HG02623 (cell line): Measurements from ENCODE around the gene FMNL3.
"Not testable (repeated sequence)": the region's sequence is repeated elsewhere in the genome, so short reads cannot be mapped to it uniquely, and the experiment has no call there.

ENCODE experiments used
- ATAC-seq: cut with Tn5 transposase; IDR thresholded peaks from one replicate; pipeline ENCODE4 v1.9.1; 2021; ENCODE audit warnings: moderate library complexity; ENCODE audit not compliant: unreplicated experiment

FMNL3 gene, protein sequence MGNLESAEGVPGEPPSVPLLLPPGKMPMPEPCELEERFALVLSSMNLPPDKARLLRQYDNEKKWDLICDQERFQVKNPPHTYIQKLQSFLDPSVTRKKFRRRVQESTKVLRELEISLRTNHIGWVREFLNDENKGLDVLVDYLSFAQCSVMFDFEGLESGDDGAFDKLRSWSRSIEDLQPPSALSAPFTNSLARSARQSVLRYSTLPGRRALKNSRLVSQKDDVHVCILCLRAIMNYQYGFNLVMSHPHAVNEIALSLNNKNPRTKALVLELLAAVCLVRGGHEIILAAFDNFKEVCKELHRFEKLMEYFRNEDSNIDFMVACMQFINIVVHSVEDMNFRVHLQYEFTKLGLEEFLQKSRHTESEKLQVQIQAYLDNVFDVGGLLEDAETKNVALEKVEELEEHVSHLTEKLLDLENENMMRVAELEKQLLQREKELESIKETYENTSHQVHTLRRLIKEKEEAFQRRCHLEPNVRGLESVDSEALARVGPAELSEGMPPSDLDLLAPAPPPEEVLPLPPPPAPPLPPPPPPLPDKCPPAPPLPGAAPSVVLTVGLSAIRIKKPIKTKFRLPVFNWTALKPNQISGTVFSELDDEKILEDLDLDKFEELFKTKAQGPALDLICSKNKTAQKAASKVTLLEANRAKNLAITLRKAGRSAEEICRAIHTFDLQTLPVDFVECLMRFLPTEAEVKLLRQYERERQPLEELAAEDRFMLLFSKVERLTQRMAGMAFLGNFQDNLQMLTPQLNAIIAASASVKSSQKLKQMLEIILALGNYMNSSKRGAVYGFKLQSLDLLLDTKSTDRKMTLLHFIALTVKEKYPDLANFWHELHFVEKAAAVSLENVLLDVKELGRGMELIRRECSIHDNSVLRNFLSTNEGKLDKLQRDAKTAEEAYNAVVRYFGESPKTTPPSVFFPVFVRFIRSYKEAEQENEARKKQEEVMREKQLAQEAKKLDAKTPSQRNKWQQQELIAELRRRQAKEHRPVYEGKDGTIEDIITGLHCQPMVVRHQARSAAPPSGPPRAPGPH

DNA sequence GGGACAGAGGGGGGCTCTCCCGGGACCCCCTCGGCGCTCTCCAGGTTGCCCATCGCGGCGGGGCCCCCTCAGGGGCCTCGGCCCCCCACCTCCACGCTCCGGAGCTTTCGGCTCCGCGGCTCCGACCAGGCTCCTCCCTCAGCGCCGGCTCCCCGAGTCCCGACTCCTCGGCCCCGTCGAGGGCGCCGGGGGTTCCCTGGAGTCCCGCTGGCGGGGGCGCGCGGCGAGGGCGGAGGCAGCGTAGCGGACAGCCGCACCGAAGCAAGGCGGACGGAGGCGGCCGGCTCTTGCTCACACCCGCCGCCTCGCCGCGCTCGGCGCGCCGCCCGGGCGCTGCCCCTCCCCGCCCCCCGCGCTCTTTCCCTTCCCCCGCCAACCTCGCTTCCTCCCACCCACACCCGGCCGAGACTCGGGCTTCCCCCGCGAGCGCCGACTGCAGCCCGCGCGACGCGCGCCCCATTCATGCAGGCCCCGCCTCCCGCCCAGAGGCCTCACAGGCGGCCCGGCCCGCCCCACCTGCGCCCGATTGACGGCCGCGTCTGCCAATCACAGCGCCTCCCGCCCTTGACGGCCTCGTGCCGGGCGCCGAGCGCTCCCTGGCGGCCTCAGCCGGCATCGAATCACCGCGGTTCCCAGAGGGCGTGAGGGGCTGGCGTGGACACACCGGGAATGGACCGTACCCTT is at the start of gene FMNL3:
Gene FMNL3 (minus strand): TSS at position 278 of the 684 bp plus-strand sequence. CDS start 225 bp downstream, at position 53.
- ATAC-seq = peak; percentile 71

DNA sequence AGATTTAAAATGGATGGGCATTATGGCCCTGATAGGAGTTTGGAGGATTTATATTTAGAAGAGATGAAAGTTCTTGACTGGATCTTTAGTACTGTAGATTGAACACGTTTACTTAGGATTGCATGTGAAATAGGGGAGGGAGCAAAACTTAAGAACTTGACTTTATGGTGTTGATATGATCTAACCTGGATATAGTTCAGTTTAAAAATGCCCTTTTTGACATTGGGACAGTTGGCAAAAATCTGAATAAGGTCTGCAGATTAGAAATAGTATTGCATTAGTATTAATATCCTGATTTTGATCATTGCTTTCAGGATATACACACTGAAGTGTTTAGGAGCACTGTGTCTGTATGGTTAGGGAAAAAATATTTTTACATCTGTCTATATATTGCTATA is 43.8 kb upstream of the FMNL3 start:
- no peak for ATAC-seq

DNA sequence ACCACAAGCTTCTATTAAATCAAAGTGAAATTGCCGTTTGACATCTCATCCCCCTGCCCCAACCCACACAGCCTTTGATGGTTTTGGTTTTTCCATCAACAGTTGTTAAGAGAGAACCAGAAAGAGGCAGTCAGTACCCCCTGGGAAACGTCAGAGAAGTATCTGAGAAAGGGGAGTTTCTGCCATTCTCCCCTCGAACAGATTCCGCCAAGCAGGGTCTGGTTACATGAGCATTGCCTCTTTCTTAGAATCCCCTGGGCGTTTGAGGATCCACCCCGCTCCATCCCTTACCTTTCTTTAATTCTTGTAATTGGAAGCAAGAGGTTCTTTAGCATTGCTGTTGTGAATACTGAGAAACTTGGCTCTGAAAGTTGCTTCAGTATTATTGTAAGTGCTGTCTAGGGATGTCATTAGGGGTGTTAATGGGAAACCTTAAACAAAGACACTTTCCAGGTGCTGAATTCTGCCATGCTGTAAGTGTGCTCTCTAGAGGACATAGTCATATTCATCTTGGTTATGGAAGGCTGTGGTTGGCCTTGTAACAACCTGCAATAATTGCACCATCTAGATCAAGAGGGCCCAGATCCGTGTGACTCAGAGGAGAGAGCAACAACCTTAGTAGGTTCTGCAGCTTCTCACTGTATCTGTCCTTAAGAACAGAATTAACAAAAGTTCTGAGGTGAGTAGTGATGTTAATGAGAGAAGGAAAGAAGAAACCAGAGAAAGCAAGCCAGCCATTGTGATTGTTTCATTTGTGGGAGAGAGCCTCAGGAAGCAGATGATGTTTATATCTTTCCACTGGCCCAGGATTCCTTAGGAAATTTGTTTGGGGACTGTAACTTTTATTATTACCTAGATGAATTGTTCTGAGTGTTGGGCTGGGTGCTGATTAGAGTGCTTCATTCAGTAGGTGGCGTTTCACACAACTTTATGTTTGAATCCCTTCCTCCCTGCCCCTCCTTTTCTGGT is 43.1 kb upstream of the FMNL3 start:
- ATAC-seq = no peak

DNA sequence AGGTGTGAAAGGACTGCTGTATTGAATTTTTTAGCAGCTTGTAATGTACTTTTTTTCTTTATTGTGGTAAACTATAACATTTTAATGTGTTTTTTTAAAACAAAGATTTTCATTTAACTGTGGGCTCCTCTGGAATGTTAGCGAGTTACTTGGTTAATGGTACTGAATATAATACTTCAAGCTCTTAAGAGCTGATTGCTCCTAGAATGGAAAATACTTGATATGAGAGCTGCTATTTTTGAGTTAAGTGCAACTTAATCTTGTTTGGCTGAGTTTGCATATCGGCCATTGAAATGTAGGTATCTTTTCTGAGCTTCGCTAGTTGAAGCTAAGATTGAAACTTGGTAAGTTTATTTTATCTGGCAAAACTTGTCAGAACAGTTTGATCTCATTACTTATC is 41.6 kb upstream of the FMNL3 start:
- no peak for ATAC-seq

DNA sequence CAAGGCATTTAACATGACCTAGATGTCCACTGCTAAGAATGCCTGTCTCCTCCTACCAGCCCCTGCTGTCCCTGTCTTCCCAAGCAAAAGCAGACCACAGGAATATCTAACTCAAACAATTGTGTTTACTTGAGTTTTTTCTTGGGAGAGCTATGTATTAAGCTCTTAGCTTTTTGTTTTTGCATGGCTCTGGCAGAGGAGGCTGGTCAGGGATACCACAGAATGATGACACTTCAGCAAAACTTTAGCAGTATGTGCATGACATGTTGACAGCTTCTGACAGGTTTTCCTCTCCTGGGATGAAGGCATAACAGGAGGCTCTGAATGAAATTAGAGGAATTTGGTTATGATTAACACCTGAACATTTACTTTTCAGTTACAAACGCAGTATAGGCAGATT is 41.1 kb upstream of the FMNL3 start:
- ATAC-seq = no peak

DNA sequence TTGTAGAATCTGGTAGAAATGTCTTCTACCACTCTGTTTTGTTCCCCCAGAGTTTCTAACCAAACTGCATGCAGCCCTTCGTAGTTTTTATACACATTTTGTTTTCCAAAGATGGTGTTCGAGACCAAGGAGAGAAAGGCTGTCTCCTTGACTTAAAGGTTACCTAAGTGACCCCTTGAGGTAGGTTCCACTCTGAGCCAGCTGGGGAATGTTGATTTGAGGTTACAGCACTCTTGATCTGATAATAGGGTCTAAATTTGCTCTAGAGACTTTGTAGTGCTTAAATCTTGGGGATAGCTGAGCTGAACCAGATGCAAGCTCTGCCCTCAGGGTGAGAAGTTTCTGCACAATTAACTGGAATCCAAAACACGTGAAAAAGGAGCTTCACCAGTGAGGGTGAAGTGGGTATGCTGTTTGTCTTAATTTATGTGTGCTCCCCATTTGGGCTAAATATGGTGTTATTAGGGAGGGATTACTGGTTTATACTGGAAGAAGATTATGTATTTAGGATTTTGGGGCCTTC is 37.2 kb upstream of the FMNL3 start:
- ATAC-seq = no peak

DNA sequence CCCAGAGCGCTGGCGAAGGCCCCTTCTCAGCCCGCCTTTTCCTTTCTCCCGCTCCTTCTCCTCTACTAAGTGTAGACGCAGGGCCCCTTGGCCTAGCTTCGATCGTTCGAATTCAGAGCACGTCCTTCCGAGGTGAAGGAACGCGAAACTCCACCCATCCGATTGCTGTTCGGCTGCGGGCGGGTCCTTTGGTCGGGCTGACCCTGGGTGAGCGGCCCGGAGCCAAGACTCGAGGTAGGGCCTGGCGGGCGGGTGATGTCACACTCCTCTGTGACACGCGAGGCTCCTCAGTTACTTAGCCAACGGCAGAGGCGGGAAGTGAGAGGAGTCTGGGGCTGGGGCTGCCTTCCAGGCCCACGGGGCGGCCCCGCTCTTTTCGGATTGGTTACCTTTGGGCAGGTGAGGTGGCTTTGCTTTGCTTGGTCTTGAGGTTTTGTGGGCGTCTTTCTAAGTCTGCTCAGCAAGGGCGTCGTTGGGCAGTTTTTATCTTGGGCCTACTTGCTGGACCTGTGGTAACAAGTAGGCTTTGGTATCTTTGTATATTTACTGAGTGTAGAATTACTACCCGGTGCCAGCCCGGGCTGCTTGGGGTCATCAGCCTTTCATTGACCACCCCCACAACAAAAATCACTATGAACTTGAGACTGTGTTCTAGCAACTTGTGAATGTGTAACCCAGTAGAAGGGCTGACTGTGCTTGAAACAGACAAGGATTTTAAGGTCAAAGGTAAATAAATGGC is 34.8 kb upstream of the FMNL3 start:
- ATAC-seq = peak; percentile 42

DNA sequence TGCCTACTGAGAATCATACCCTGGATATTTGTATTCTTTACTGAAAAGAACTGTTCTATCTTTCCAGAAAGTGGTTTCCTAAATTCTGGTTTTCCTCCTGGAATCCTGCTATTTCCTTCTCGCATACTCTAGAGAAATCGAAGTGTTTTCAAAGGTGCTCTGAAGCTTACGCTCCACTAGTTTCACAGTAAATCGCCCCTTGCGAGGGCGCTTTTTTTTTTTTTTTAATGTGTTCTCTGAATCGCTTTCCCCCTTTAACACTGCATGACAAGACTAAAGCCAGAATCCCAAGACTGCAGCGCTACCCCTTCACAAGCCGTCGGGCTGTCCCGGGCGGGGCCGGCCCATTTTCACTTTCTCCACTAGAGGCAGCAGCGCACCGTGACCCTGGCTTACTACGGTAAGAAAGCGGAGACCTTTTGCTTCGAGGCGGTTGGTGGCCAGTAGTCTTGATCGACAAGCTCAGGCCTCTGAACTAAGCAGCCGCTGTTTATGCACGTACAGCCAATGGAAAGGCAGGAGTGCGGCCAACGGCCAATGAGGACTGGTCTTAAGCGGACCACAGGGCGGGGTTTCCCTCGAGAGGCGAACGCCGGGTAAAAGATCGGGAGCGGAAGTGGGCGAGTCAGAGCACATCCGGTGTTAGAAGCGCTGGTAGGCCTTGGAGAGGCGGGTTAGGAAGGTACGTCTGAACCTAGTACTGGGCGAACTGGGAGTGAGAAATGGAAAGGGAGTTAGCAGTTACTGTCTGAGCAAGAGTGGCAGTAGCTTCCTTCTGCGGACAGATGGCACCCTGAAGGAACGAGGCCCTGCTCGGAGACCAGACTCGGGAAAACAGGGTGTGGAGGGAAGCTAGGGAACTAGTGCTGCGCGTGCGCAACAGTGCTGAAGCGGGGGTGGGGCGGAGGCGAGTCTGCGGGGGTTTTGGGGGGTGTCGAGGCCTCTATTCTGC is 34.0 kb upstream of the FMNL3 start, which contains the start of gene TMBIM6:
Gene TMBIM6 (plus strand): TSS at position 628 of the 952 bp plus-strand sequence. CDS start 10,937 bp downstream, outside the sequence.
- ATAC-seq = peak; percentile 94

DNA sequence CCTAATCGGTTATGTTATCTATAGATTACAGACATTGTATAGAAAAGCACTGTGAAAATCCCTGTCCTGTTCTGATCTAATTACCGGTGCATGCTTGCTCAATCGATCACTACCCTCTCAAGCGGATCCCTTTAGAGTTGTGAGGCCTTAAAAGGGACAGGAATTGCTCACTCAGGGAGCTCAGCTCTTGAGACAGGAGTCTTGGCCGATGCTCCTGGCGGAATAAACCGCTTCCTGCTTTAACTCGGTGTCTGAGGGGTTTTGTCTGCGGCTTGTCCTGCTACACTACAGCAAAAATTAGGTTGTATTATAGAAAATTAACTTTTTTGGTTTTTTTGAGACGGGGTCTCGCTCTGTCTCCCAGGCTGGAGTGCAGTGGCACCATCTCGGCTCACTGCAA is 33.1 kb upstream of the FMNL3 start:
- ATAC-seq = not testable (repeated sequence)

DNA sequence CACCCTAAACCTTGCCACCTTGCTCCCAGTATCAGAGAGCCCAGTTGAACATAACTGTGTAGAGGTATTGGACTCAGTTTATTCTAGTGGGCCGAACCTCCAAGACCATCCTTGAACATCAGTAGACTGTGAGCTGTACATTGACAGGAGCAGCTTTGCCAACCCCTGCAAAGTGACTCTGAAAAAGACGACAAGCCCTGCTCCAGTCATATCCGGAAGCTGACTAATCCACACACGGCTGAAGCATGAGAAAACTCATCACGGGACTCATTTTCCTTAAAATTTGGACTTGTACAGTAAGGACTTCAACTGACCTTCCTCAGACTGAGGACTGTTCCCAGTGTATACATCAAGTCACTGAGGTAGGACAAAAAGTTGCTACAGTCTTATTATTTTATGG is 31.5 kb upstream of the FMNL3 start:
- ATAC-seq = not testable (repeated sequence)

DNA sequence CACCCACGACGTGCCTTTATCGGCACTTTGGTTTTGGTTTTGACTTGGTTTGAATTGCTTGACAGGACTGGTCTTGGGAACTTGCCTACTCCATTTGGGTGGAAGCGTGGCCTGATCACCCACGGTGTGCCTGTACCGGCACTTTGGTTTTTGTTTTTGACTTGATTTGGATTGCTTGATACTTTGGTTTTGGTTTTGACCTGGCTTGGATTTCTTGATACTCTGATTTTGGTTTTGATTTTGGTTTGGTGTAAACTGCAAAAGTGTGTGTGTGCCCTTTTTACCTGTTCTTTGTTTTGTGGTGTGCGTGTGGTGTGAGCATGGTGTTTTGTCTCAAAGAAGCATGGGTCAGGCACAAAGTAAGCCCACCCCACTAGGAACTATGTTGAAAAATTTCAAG is 27.7 kb upstream of the FMNL3 start:
- ATAC-seq = not testable (repeated sequence)

DNA sequence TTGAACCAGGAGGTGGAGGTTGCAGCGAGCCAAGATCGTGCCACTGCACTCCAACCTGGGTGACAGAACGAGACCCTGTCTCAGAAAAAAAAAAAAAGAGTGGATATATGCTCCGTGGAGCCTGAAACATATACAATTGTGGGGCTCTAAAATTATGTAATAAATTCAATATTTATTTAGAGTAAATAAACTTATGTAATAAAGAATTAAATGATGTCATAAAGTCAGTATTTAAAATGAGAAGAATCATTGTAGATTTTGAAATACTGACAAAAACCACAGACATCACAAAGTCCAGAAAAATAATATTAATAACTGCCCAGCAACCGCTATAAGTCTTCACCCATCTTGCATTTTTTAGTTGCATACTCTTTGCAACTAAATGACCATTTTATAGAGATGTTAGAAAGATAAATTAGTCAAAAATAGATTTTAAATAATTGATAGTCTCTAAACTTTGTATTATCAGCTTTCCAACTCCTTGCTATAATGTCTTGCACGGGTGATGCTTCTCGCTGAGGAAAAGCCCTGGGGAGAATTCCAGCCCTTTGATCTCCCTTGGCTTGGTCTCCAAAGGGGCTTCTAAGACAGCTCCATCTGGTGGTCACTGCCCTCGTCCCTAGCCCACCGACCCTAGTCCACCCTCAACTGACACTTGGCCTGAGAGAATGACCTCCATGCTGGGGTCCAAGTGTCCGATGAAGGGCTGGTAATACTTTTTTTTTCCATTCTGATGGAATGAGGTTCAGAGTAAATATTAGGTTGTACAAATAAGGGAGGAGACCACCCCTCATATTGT is 26.2 kb upstream of the FMNL3 start:
- ATAC-seq = no peak

DNA sequence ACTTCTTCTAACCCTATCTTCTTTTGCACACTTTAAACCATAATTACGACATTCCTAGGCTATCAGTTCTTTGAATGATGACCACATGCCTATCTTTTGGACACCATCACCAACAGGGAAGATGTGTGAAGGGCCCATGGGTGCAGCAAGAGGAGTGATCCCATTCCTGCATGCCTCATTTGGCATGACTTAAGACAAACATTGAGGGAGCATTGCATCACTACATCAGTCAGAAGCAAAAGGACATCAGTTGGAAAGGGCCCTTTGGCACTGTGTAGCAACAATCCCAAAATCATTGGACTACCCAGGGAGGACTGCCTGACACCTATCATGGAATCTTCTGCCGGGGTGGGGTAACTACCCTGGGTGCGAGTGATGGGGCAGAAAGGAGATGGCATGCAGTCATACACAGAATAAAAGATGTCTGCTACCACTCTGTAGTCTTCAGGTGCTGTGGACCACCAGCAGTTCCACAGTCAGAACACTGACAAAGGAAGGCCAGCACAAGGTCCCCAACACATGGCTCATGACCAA is 23.4 kb upstream of the FMNL3 start:
- ATAC-seq = no peak

DNA sequence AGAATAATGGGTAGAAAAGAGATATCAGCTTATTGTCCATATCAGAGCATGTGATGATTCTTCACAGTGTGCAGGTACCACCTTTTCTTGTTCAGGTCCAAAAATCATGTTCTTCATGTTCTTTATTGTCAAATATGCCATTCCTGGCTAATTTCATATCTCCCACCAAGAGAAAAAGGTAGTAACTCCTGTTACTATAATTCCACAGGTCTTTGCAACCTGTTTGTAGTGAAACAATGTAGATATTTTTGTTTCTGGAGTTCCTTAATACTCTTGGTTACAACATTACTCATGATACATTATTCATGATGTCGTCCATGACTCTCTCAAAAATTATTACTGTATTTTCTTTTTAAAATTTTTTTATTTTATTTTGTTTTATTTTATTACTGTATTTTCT is 22.8 kb upstream of the FMNL3 start:
- ATAC-seq = no peak

DNA sequence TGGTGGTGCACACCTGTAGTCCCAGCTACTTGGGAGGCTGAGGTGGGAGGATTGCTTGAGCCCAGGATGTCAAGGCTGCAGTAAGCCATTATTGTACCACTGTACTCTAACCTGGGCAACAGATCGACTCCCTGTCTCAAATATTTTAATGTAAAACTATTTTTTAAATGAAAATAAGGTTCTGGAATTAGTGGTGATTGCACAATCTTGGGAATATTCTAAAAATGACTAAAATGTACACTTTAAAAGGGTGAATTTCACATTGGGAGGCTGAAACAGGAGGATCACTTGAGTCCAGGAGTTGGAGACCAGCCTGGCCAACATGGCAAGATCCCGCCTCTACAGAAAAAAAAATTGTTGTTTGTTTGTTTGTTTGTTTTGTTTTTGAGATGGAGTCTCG is 21.2 kb upstream of the FMNL3 start:
- no peak for ATAC-seq

DNA sequence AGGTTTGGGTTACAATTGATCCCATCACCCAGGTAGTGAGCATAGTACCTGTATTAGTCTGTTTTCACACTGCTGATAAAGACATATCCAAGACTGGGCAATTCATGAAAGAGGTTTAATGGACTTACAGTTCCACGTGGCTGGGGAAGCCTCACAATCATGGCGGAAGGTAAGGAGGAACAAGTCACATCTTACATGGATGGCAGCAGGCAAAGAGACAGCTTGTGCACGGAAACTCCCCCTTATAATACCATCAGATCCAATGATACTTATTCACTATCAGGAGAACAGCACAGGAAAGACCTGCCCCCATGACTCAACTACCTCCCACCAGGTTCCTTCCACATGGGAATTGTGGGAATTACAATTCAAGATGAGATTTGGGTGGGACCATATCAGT is 14.2 kb upstream of the FMNL3 start:
- ATAC-seq = not testable (repeated sequence)

DNA sequence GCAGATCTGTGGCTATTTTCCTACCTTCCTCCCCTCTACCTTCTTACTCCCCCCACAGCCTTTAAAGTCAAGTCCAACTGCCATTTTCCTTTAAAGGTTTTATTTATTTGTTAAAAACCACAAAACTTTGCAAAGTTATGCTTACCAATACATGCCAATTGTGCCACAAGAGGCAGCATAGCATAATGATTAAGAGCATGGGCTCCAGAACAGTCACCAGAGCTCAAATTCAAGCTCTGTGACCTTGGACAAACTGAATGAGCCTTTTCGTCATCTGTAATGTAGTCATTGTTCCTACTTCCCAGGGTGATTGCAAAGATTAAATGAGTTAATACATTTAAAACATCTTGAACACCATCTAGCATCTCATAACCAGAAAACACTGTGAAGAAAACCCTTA is 13.0 kb upstream of the FMNL3 start:
- ATAC-seq = no peak
